ENCODE results near the gene COG3.

Gene COG3, protein sequence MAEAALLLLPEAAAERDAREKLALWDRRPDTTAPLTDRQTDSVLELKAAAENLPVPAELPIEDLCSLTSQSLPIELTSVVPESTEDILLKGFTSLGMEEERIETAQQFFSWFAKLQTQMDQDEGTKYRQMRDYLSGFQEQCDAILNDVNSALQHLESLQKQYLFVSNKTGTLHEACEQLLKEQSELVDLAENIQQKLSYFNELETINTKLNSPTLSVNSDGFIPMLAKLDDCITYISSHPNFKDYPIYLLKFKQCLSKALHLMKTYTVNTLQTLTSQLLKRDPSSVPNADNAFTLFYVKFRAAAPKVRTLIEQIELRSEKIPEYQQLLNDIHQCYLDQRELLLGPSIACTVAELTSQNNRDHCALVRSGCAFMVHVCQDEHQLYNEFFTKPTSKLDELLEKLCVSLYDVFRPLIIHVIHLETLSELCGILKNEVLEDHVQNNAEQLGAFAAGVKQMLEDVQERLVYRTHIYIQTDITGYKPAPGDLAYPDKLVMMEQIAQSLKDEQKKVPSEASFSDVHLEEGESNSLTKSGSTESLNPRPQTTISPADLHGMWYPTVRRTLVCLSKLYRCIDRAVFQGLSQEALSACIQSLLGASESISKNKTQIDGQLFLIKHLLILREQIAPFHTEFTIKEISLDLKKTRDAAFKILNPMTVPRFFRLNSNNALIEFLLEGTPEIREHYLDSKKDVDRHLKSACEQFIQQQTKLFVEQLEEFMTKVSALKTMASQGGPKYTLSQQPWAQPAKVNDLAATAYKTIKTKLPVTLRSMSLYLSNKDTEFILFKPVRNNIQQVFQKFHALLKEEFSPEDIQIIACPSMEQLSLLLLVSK
- long read RNA-seq, full-length matches to known transcripts, result 32 of 52 reads
- long read RNA-seq, partial matches to known transcripts, result 5 of 52 reads
- long read RNA-seq, other reads (novel, unspliced or antisense), result 15 of 52 reads

DNA sequence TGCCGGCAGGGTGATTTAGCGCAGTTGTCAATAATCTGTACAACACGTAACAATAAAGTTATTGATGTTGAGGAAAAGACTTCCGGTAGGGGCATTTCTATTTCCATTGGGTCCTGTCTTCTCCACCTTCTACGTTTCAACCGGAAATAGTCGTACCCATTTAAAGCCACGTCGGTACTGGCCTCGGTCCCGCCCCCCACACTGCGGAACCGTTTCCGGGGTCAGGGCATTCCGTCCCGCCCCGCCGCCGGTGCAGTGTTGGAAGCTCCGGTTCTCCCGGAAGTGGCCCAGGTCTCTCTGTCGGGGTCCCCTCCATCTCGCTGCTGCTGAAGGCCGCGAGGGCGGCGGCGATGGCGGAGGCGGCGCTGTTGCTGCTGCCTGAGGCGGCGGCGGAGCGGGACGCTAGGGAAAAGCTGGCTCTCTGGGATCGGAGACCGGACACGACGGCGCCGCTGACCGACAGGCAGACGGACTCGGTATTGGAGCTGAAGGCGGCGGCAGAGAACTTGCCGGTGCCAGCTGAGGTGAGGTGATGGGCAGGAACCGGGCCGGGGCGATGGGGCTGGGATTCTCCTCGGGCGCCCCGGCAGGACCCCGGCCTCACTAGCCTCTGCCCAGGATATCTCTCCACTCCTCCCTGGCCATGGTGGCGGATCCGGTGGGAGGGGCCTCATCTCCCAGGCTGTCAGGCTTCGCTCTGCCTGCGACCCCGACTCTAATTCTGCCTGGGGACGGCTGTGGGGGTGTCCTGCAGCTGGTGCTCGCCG lies at the start of gene COG3:
TSS of gene COG3 (plus strand) at position 253 of the 767 bp plus-strand sequence. CDS start at position 351, 98 bp downstream.
- peak; percentile 77 to 97 for DNase-seq (ENCODE audit: low read depth in 1 of 2, low spot score in 1 of 2)
- TF ChIP-seq, protein P1, sequence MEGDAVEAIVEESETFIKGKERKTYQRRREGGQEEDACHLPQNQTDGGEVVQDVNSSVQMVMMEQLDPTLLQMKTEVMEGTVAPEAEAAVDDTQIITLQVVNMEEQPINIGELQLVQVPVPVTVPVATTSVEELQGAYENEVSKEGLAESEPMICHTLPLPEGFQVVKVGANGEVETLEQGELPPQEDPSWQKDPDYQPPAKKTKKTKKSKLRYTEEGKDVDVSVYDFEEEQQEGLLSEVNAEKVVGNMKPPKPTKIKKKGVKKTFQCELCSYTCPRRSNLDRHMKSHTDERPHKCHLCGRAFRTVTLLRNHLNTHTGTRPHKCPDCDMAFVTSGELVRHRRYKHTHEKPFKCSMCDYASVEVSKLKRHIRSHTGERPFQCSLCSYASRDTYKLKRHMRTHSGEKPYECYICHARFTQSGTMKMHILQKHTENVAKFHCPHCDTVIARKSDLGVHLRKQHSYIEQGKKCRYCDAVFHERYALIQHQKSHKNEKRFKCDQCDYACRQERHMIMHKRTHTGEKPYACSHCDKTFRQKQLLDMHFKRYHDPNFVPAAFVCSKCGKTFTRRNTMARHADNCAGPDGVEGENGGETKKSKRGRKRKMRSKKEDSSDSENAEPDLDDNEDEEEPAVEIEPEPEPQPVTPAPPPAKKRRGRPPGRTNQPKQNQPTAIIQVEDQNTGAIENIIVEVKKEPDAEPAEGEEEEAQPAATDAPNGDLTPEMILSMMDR (IDR thresholded peaks at IDR 0.05; ENCODE audit: insufficient read depth, low read length), result peak; percentile 23
- TF ChIP-seq POLR2AphosphoS5 (IDR thresholded peaks at IDR 0.05; ENCODE audit: low read depth) (peak; percentile 59; the same call in 1 of the 2 replicates), GABPA (IDR thresholded peaks at IDR 0.05; ENCODE audit: low read depth) (peak; percentile 98), SPI1 (IDR thresholded peaks at IDR 0.05; ENCODE audit: borderline replicate concordance, low read depth) (no peak; the same call in 1 of the 2 replicates)
- TF ChIP-seq, protein P2, sequence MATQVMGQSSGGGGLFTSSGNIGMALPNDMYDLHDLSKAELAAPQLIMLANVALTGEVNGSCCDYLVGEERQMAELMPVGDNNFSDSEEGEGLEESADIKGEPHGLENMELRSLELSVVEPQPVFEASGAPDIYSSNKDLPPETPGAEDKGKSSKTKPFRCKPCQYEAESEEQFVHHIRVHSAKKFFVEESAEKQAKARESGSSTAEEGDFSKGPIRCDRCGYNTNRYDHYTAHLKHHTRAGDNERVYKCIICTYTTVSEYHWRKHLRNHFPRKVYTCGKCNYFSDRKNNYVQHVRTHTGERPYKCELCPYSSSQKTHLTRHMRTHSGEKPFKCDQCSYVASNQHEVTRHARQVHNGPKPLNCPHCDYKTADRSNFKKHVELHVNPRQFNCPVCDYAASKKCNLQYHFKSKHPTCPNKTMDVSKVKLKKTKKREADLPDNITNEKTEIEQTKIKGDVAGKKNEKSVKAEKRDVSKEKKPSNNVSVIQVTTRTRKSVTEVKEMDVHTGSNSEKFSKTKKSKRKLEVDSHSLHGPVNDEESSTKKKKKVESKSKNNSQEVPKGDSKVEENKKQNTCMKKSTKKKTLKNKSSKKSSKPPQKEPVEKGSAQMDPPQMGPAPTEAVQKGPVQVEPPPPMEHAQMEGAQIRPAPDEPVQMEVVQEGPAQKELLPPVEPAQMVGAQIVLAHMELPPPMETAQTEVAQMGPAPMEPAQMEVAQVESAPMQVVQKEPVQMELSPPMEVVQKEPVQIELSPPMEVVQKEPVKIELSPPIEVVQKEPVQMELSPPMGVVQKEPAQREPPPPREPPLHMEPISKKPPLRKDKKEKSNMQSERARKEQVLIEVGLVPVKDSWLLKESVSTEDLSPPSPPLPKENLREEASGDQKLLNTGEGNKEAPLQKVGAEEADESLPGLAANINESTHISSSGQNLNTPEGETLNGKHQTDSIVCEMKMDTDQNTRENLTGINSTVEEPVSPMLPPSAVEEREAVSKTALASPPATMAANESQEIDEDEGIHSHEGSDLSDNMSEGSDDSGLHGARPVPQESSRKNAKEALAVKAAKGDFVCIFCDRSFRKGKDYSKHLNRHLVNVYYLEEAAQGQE (IDR thresholded peaks at IDR 0.05; ENCODE audit: insufficient replicate concordance, low read depth), result peak; percentile 57
- Histone ChIP-seq H3K4me3 (replicated peaks; ENCODE audit: insufficient read depth, low read length) (peak within 1 kb of the TSS; percentile 99), H3K27me3 (ENCODE audit: insufficient read depth, poor library complexity, severe bottlenecking) (no peaks in the 10 kb centered on the region), H3K27ac (replicated peaks) (peak within 1 kb of the TSS; percentile 84)

DNA sequence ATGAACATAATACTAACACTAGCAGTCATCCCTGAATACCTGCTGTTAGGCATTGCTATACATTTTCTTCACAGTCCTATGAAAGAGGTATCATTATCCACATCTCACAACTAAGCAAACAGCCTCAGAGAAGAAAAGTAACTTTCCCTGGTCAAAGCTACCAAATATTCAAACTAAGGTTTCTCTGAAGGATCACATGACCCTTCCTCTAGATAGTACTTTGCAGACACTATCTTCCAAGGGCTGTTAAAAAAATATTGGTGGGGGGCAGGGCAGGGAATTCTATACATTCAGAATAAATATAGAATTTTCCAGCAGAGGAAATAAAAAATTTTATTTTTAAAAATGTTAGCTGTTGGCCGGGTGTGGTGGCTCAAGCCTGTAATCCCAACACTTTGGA lies 49.6 kb upstream of the COG3 start:
- Histone ChIP-seq H3K27me3 (ENCODE audit: insufficient read depth, poor library complexity, severe bottlenecking) (no peaks in the 10 kb centered on the region), H3K27ac (replicated peaks) (no peak overlapping the region), H3K4me3 (replicated peaks; ENCODE audit: insufficient read depth, low read length) (no peak overlapping the region)
- TF ChIP-seq, protein P2 (IDR thresholded peaks at IDR 0.05; ENCODE audit: insufficient replicate concordance, low read depth), result no peak
- TF ChIP-seq SPI1 (IDR thresholded peaks at IDR 0.05; ENCODE audit: borderline replicate concordance, low read depth) (no peak), GABPA (IDR thresholded peaks at IDR 0.05; ENCODE audit: low read depth) (no peak), POLR2AphosphoS5 (IDR thresholded peaks at IDR 0.05; ENCODE audit: low read depth) (no peak)
- TF ChIP-seq, protein P1 (IDR thresholded peaks at IDR 0.05; ENCODE audit: insufficient read depth, low read length), result no peak
- DNase-seq (ENCODE audit: low read depth in 1 of 2, low spot score in 1 of 2), result no peak

DNA sequence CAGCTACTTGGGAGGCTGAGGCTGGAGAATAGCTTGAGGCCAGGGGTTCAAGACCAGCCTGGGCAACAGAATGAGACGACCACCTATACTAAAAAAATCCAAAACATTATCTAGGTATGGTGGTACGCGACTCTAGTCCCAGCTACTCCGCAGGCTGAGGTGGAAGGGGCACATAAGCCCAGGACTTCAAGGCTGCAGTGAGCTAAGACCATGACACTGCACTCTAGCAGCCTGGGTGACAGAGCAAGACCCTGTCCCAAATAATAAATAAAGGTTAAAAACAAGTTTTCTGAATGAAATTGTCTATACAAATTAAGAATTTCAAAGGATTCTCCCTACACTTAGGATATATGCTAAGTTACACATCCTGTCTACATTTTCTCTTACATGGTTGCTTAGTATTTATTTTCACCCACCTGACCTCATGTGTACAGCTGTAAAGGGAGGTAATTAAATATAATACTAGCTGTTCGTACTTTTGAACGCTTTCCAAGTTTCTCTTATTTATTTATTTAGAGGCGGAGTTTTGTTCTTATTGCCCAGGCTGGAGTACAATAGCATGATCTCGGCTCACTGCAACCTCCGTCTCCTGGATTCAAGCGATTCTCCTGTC lies 48.1 kb upstream of the COG3 start:
- Histone ChIP-seq H3K4me3 (replicated peaks; ENCODE audit: insufficient read depth, low read length) (peak overlapping the region; percentile 65), H3K27me3 (ENCODE audit: insufficient read depth, poor library complexity, severe bottlenecking) (no peaks in the 10 kb centered on the region), H3K27ac (replicated peaks) (peak overlapping the region; percentile 86)
- DNase-seq (ENCODE audit: low read depth in 1 of 2, low spot score in 1 of 2), result no peak
- TF ChIP-seq, protein P2 (IDR thresholded peaks at IDR 0.05; ENCODE audit: insufficient replicate concordance, low read depth), result no peak
- no peak for TF ChIP-seq POLR2AphosphoS5 (IDR thresholded peaks at IDR 0.05; ENCODE audit: low read depth)
- TF ChIP-seq GABPA (IDR thresholded peaks at IDR 0.05; ENCODE audit: low read depth), result no peak
- TF ChIP-seq, protein P1 (IDR thresholded peaks at IDR 0.05; ENCODE audit: insufficient read depth, low read length), result no peak
- no peak for TF ChIP-seq SPI1 (IDR thresholded peaks at IDR 0.05; ENCODE audit: borderline replicate concordance, low read depth)

All from HL-60 (cell line).